Measurements from ENCODE around the gene TMEM247. TPM values are rescaled to one million over a fixed set of nuclear protein-coding genes. Genes with fewer than 3 reads are reported as not detected.

TMEM247 gene
- total and polyA plus RNA-seq, 2 donors (not counting 3 experiments of a cell fraction or from before 2014, with no cell fraction given), result not detected

DNA sequence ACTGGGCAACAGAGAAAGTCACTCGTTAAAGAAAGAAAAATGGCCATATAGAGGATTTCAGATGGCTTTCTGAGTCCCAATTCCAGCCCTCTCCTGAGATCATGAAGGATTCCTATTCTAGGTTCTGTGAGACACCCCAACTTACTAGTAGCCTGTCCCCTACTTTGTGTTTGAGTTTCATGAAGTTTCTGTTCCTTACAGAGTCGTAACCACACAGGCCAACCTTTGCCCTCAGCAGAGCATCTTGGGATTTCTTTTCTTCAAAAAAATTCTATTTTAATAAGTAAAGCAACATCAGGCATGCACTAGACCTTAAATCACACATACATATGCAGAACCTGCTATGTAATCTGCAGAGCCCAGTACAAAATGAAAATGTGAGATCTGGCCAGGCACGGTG, 30.4 kb downstream of the TMEM247 start:
- FAIRE-seq, result no peak
- CTCF ChIA-PET, result no interaction called here
- no peaks in the 10 kb centered on the region for H3K9me1 ChIP-seq (replicated peaks; ENCODE audit: control insufficient read depth, extremely low read depth, insufficient read depth, low read length)

DNA sequence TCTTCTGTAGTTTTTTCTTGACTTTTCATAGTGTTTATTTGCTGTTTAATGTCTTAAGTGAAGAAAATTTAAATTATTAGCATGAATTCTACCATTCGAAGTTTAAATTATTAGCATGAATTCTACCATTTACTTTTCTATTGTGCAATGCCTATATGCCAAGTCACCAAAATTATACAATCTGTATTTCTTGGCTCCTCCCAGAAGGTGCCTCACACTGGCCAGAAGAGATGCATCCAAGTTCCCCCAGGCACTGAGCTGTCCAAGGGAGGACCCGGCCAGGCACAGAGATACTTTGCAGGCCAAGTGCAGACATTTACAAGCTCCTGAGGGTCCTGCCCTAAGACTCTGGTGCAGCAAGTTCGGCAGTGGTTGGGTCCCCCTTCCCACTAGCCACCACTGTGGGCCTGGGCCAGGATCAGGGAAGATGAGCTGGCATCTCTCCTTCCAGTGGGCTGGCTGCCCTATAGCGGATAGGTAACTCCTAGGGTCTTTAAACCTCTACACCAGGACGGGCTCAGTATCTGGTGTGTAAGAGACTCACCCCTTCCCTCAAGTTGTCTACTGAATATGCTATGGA, 31.3 kb downstream of the TMEM247 start:
- Histone ChIP-seq H3K9me3 (replicated peaks; ENCODE audit: control insufficient read depth, insufficient read depth, low read length) (no peaks in the 10 kb centered on the region), H3K4me3 (replicated peaks in 1 of 3; ENCODE audit: insufficient read depth in 1 of 3, low read depth in 1 of 3, low read length in 3 of 3) (no peak overlapping the region), H2AFZ (ENCODE audit: low read depth, low read length) (no peak overlapping the region), H3K9me1 (replicated peaks; ENCODE audit: control insufficient read depth, extremely low read depth, insufficient read depth, low read length) (no peaks in the 10 kb centered on the region), H3K4me2 (ENCODE audit: insufficient read depth, low read length) (no peak overlapping the region), H3K79me2 (ENCODE audit: control insufficient read depth, insufficient read depth, low read length) (no peaks in the 10 kb centered on the region), H3K27ac (ENCODE audit: insufficient read depth, low read depth, low read length) (no peak overlapping the region), H3K27me3 (ENCODE audit: control insufficient read depth in 2 of 2, insufficient read depth in 2 of 2, low read length in 2 of 2) (peaks cover 0 to 3% of the 10 kb centered on the region in 2 experiments), H3K36me3 (ENCODE audit: control insufficient read depth in 2 of 2, extremely low read depth in 1 of 2, insufficient read depth in 2 of 2, low read length in 2 of 2) (no peaks in the 10 kb centered on the region), H3K4me1 (ENCODE audit: control insufficient read depth, extremely low read depth, insufficient read depth, low read length) (no peaks in the 10 kb centered on the region), H4K20me1 (replicated peaks; ENCODE audit: control insufficient read depth, extremely low read depth, insufficient read depth, low read length) (no peaks in the 10 kb centered on the region), H3K9ac (replicated peaks; ENCODE audit: extremely low read depth, insufficient read depth, low read length) (no peak overlapping the region)
- FAIRE-seq (no peak), DNase-seq (ENCODE audit: low read depth, low spot score) (no peak)
- POLR2A ChIA-PET, result no interaction called here
- intact Hi-C loops (cut with micrococcal nuclease), result no loop called here
- CTCF ChIA-PET, result interaction anchor here (1.1 to 1.9 kb wide), 2 partner anchors 28 to 101 kb away, joined by 3 to 5 read pairs; no protein-coding TSS in a partner anchor
- TF ChIP-seq FOS (IDR thresholded peaks at IDR 0.05; ENCODE audit: borderline replicate concordance, insufficient read depth, low read length) (no peak), JUN (IDR thresholded peaks at IDR 0.05; ENCODE audit: borderline replicate concordance, insufficient read depth, insufficient read length, low read depth) (no peak), POLR2AphosphoS5 (IDR thresholded peaks at IDR 0.05; ENCODE audit: insufficient read depth, low read depth, low read length) (no peak), POLR2A (IDR thresholded peaks at IDR 0.05; ENCODE audit: low read depth, low read length) (no peak), MYC (IDR thresholded peaks at IDR 0.05; ENCODE audit: low read depth, low read length) (no peak), GATA2 (IDR thresholded peaks at IDR 0.05; ENCODE audit: insufficient read depth, insufficient read length, low read depth, low read length) (no peak), EZH2 (IDR thresholded peaks at IDR 0.05; ENCODE audit: borderline replicate concordance, low read depth, low read length, severe bottlenecking) (no peak)
- TF ChIP-seq, protein P1, sequence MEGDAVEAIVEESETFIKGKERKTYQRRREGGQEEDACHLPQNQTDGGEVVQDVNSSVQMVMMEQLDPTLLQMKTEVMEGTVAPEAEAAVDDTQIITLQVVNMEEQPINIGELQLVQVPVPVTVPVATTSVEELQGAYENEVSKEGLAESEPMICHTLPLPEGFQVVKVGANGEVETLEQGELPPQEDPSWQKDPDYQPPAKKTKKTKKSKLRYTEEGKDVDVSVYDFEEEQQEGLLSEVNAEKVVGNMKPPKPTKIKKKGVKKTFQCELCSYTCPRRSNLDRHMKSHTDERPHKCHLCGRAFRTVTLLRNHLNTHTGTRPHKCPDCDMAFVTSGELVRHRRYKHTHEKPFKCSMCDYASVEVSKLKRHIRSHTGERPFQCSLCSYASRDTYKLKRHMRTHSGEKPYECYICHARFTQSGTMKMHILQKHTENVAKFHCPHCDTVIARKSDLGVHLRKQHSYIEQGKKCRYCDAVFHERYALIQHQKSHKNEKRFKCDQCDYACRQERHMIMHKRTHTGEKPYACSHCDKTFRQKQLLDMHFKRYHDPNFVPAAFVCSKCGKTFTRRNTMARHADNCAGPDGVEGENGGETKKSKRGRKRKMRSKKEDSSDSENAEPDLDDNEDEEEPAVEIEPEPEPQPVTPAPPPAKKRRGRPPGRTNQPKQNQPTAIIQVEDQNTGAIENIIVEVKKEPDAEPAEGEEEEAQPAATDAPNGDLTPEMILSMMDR (IDR thresholded peaks at IDR 0.05; ENCODE audit: extremely low read depth in 1 of 2, insufficient read depth in 1 of 2, low read depth in 1 of 2, low read length in 2 of 2), result no peak
- dilution Hi-C loops (cut with MboI; ENCODE audit: extremely low pct_ligation_motif_present, low sequenced_read_pairs), result no loop called here
- BruUV-seq (replicated peaks), result no TSS peak

More for the DNA sequence above, 30.4 kb downstream of the TMEM247 start:
- DNase-seq (ENCODE audit: low read depth, low spot score), result no peak
- H3K36me3 ChIP-seq (ENCODE audit: control insufficient read depth in 2 of 2, extremely low read depth in 1 of 2, insufficient read depth in 2 of 2, low read length in 2 of 2), result no peaks in the 10 kb centered on the region
- H4K20me1 ChIP-seq (replicated peaks; ENCODE audit: control insufficient read depth, extremely low read depth, insufficient read depth, low read length), result no peaks in the 10 kb centered on the region
- POLR2A ChIA-PET, result no interaction called here
- H2AFZ ChIP-seq (ENCODE audit: low read depth, low read length), result no peak overlapping the region
- no peaks in the 10 kb centered on the region for H3K9me3 ChIP-seq (replicated peaks; ENCODE audit: control insufficient read depth, insufficient read depth, low read length)
- H3K27ac ChIP-seq (ENCODE audit: insufficient read depth, low read depth, low read length), result no peak overlapping the region
- dilution Hi-C loops (cut with MboI; ENCODE audit: extremely low pct_ligation_motif_present, low sequenced_read_pairs) (no loop called here), intact Hi-C loops (cut with micrococcal nuclease) (no loop called here)
- no peak overlapping the region for H3K4me2 ChIP-seq (ENCODE audit: insufficient read depth, low read length)
- H3K4me1 ChIP-seq (ENCODE audit: control insufficient read depth, extremely low read depth, insufficient read depth, low read length), result no peaks in the 10 kb centered on the region
- no peak for TF ChIP-seq FOS (IDR thresholded peaks at IDR 0.05; ENCODE audit: borderline replicate concordance, insufficient read depth, low read length)
- H3K27me3 ChIP-seq (ENCODE audit: control insufficient read depth in 2 of 2, insufficient read depth in 2 of 2, low read length in 2 of 2), result peaks cover 0 to 6% of the 10 kb centered on the region in 2 experiments
- BruUV-seq (replicated peaks), result no TSS peak
- H3K4me3 ChIP-seq (replicated peaks in 1 of 3; ENCODE audit: insufficient read depth in 1 of 3, low read depth in 1 of 3, low read length in 3 of 3), result no peak overlapping the region
- H3K79me2 ChIP-seq (ENCODE audit: control insufficient read depth, insufficient read depth, low read length), result no peaks in the 10 kb centered on the region
- H3K9ac ChIP-seq (replicated peaks; ENCODE audit: extremely low read depth, insufficient read depth, low read length), result no peak overlapping the region
